H9 (cell line): ENCODE results near the gene TCERG1L. TPM values are rescaled to one million over a fixed set of nuclear protein-coding genes. Genes with fewer than 3 reads are reported as not detected.

Experiments
- DNase-seq: peaks from one replicate; pipeline ENCODE4 v3.0.0-alpha.2; 2017
- H2AFZ ChIP-seq: one replicate; pipeline ENCODE4 v1.6.1; 2013; ENCODE audit warnings: mild to moderate bottlenecking, low read length, control low read depth, moderate library complexity
- H2AK5ac ChIP-seq: 2 replicates; pipeline ENCODE4 v1.6.1; 2013; ENCODE audit warnings: low read length, control low read depth, mixed read lengths; ENCODE audit not compliant: insufficient read length
- H2BK120ac ChIP-seq: one replicate; pipeline ENCODE4 v1.6.1; 2013; ENCODE audit warnings: low read depth, mild to moderate bottlenecking, low read length, control low read depth, inconsistent platforms; ENCODE audit not compliant: poor library complexity, severe bottlenecking
- H2BK12ac ChIP-seq: 2 replicates; pipeline ENCODE4 v1.6.1; 2013; ENCODE audit warnings: low read length, control low read depth, mixed read lengths, low read depth; ENCODE audit not compliant: insufficient read length
- H2BK15ac ChIP-seq: 2 replicates; pipeline ENCODE4 v1.6.1; 2013; ENCODE audit warnings: low read depth, low read length, control low read depth
- H2BK20ac ChIP-seq: one replicate; pipeline ENCODE4 v1.6.1; 2013; ENCODE audit warnings: low read depth, mild to moderate bottlenecking, low read length, control low read depth, inconsistent platforms; ENCODE audit not compliant: poor library complexity, severe bottlenecking
- H2BK5ac ChIP-seq: 2 replicates; pipeline ENCODE4 v1.6.1; 2013; ENCODE audit warnings: low read length, control low read depth, mixed read lengths; ENCODE audit not compliant: insufficient read length
- H3K14ac ChIP-seq: 2 replicates; pipeline ENCODE4 v1.6.1; 2013; ENCODE audit warnings: low read length, control low read depth; ENCODE audit not compliant: insufficient read depth
- H3K18ac ChIP-seq: 2 replicates; pipeline ENCODE4 v1.6.1; 2013; ENCODE audit warnings: low read depth, mild to moderate bottlenecking, mixed read lengths, low read length, control low read depth; ENCODE audit not compliant: insufficient read length
- H3K23ac ChIP-seq: 2 replicates; pipeline ENCODE4 v1.6.1; 2013; ENCODE audit warnings: low read length, control low read depth, mixed read lengths, low read depth; ENCODE audit not compliant: insufficient read length
- H3K23me2 ChIP-seq: 2 replicates; pipeline ENCODE4 v1.6.1; 2013; ENCODE audit warnings: low read depth, mild to moderate bottlenecking, mixed read lengths, low read length, control low read depth; ENCODE audit not compliant: insufficient read length, poor library complexity, severe bottlenecking
- H3K27ac ChIP-seq: 2 replicates; pipeline ENCODE4 v1.5.1; 2013; ENCODE audit warnings: low read length, control low read depth, mixed read lengths, low read depth; ENCODE audit not compliant: insufficient read length
- H3K27me3 ChIP-seq: 2 replicates; pipeline ENCODE4 v1.6.1; 2013; ENCODE audit warnings: low read length, control low read depth, inconsistent platforms; ENCODE audit not compliant: insufficient read depth
- H3K4ac ChIP-seq: 2 replicates; pipeline ENCODE4 v1.6.1; 2013; ENCODE audit warnings: low read depth, mild to moderate bottlenecking, control low read depth, inconsistent platforms, low read length, moderate library complexity
- H3K4me1 ChIP-seq: 2 replicates; pipeline ENCODE4 v1.6.1; 2013; ENCODE audit warnings: low read length, control low read depth, inconsistent platforms; ENCODE audit not compliant: insufficient read depth
- H3K4me2 ChIP-seq: 2 replicates; pipeline ENCODE4 v1.6.1; 2013; ENCODE audit warnings: low read length, control low read depth, mixed read lengths; ENCODE audit not compliant: insufficient read length, insufficient read depth
- H3K56ac ChIP-seq: 2 replicates; pipeline ENCODE4 v1.6.1; 2013; ENCODE audit warnings: low read depth, mild to moderate bottlenecking, mixed read lengths, low read length, control low read depth; ENCODE audit not compliant: insufficient read length
- H3K79me1 ChIP-seq: 2 replicates; pipeline ENCODE4 v1.6.1; 2013; ENCODE audit warnings: low read depth, mild to moderate bottlenecking, moderate library complexity, low read length, control low read depth, inconsistent platforms; ENCODE audit not compliant: insufficient read depth, poor library complexity, severe bottlenecking
- H3K79me2 ChIP-seq: 2 replicates; pipeline ENCODE4 v1.6.1; 2013; ENCODE audit warnings: low read length, control low read depth, inconsistent platforms; ENCODE audit not compliant: insufficient read depth
- H3K9ac ChIP-seq: 2 replicates; pipeline ENCODE4 v1.6.1; 2013; ENCODE audit warnings: low read length, control low read depth, mixed read lengths; ENCODE audit not compliant: insufficient read length; ENCODE audit errors: extremely low read depth
- H3K9me3 ChIP-seq: one replicate; pipeline ENCODE4 v1.6.1; 2013; ENCODE audit warnings: low read depth, low read length, inconsistent platforms; ENCODE audit not compliant: control insufficient read depth
- H3T11ph ChIP-seq: one replicate; pipeline ENCODE4 v1.6.1; 2013; ENCODE audit warnings: mild to moderate bottlenecking, low read length, control low read depth, inconsistent platforms
- H4K20me1 ChIP-seq: one replicate; pipeline ENCODE4 v1.6.1; 2013; ENCODE audit not compliant: control insufficient read depth, insufficient read length, insufficient read depth
- H4K5ac ChIP-seq: 2 replicates; pipeline ENCODE4 v1.6.1; 2013; ENCODE audit warnings: low read depth, mild to moderate bottlenecking, mixed read lengths, low read length, control low read depth; ENCODE audit not compliant: insufficient read length
- H4K8ac ChIP-seq: replicated peaks from 2 replicates; pipeline ENCODE4 v1.6.1; 2013; ENCODE audit warnings: low read length, control low read depth, mixed read lengths, low read depth; ENCODE audit not compliant: insufficient read length
- H4K91ac ChIP-seq: 2 replicates; pipeline ENCODE4 v1.6.1; 2013; ENCODE audit warnings: low read depth, mild to moderate bottlenecking, moderate library complexity, mixed read lengths, low read length, control low read depth; ENCODE audit not compliant: insufficient read length
- H3K27ac Mint-ChIP-seq, 3 experiments: 2 replicates in 2 of 3; 3 replicates in 1 of 3; pipeline ENCODE4 v1.8.0; 2020 to 2021; ENCODE audit warnings: mixed read lengths in 3 of 3, mild to moderate bottlenecking in 1 of 3, moderate library complexity in 1 of 3
- H3K27me3 Mint-ChIP-seq: 2 replicates; pipeline ENCODE4 v1.8.0; 2021; ENCODE audit warnings: low read depth, mild to moderate bottlenecking, moderate library complexity, mixed read lengths
- H3K36me3 Mint-ChIP-seq, 3 experiments: 2 replicates in 2 of 3; 3 replicates in 1 of 3; pipeline ENCODE4 v1.8.0; 2020 to 2021; ENCODE audit warnings: low read depth in 3 of 3, mixed read lengths in 3 of 3; ENCODE audit not compliant: insufficient read depth in 1 of 3
- H3K4me1 Mint-ChIP-seq, 2 experiments: 2 replicates each; pipeline ENCODE4 v1.8.0; 2020; ENCODE audit warnings: mixed read lengths in 2 of 2
- H3K4me3 Mint-ChIP-seq, 2 experiments: 2 replicates in 1 of 2; 3 replicates in 1 of 2; pipeline ENCODE4 v1.8.0; 2020 to 2021; ENCODE audit warnings: mild to moderate bottlenecking in 2 of 2, mixed read lengths in 2 of 2, moderate library complexity in 1 of 2
- H3K9me3 Mint-ChIP-seq, 2 experiments: 2 replicates in 1 of 2; 3 replicates in 1 of 2; pipeline ENCODE4 v1.8.0; 2020; ENCODE audit warnings: mild to moderate bottlenecking in 2 of 2, mixed read lengths in 2 of 2, moderate library complexity in 1 of 2
- CTCF ChIP-seq: fragments of 200-600 bp; sonication (generic); conservative IDR thresholded peaks from 3 replicates; pipeline ENCODE4 v1.8.0; 2021; ENCODE audit warnings: antibody characterized with exemption, mild to moderate bottlenecking
- WGBS: extraction: QIAGEN DNeasy Blood & Tissue Kit; methylation state at CpG from one replicate; pipeline ENCODE4 v1.1.7; 2013; ENCODE audit warnings: missing lambda C conversion rate, low lambda C conversion rate, mixed read lengths; ENCODE audit not compliant: insufficient read length; ENCODE audit errors: extremely low coverage; 5-methylcytosine and 5-hydroxymethylcytosine counted together
- total RNA-seq: library from RNA; stranded (reverse); gene quantifications from 2 replicates; pipeline ENCODE4 v1.2.1, GENCODE V29; 2021

Gene TCERG1L
- total RNA-seq, 1 experiment from 2014 or later = 3.3 TPM

GRCh38 chr10:131356442-131356841 is 44.9 kb upstream of the TCERG1L start:
- H2BK5ac ChIP-seq = no peak overlapping the region
- Mint-ChIP-seq H3K36me3 (peaks cover 0 to 10% (median 3%) of the 10 kb centered on the region in 3 experiments; a peak in 4 of 7 replicates), H3K9me3 (peaks cover 4 to 11% of the 10 kb centered on the region in 2 experiments; a peak in 4 of 5 replicates), H3K4me1 (peaks cover 10 to 11% of the 10 kb centered on the region in 2 experiments), H3K27me3 (peaks cover 9% of the 10 kb centered on the region), H3K4me3 (no peak overlapping the region), H3K27ac (no peak overlapping the region)
- no peak overlapping the region for H2BK15ac ChIP-seq
- no peak overlapping the region for H2BK20ac ChIP-seq
- H3K23me2 ChIP-seq = no peaks in the 10 kb centered on the region
- H3K9me3 ChIP-seq = no peaks in the 10 kb centered on the region
- H3K27ac ChIP-seq = no peak overlapping the region
- no peak overlapping the region for H3K4me2 ChIP-seq
- H3K23ac ChIP-seq = no peak overlapping the region
- no peak overlapping the region for H2BK12ac ChIP-seq
- no peaks in the 10 kb centered on the region for H3K79me1 ChIP-seq
- H2AK5ac ChIP-seq = no peak overlapping the region
- H3K18ac ChIP-seq = no peak overlapping the region
- H3T11ph ChIP-seq = no peak overlapping the region
- H3K4ac ChIP-seq = no peak overlapping the region
- H3K9ac ChIP-seq = no peak overlapping the region
- H3K56ac ChIP-seq = no peak overlapping the region
- no peaks in the 10 kb centered on the region for H3K27me3 ChIP-seq
- H2AFZ ChIP-seq = no peak overlapping the region
- H3K79me2 ChIP-seq = no peaks in the 10 kb centered on the region
- H4K5ac ChIP-seq = no peak overlapping the region
- no peaks in the 10 kb centered on the region for H4K20me1 ChIP-seq
- H3K4me1 ChIP-seq = no peaks in the 10 kb centered on the region
- H3K14ac ChIP-seq = no peak overlapping the region
- no peak for DNase-seq
- no peak overlapping the region for H4K8ac ChIP-seq
- WGBS = no CpG with 5 or more reads among the region's 7 CpGs
- no peak overlapping the region for H4K91ac ChIP-seq
- no peak for TF ChIP-seq CTCF
- no peak overlapping the region for H2BK120ac ChIP-seq
